NCI-H510A treated with DMSO at 0.1 percent for 48 hours (cell line): ENCODE measurements around the gene SVIP.
A peak's percentile ranks its signal among the peaks of the same experiment; 100 is the strongest.

Experiments used
- DNase-seq: peaks from one replicate; lab custom pipeline; 2025; lab: John Stamatoyannopoulos, UW

SVIP gene

DNA sequence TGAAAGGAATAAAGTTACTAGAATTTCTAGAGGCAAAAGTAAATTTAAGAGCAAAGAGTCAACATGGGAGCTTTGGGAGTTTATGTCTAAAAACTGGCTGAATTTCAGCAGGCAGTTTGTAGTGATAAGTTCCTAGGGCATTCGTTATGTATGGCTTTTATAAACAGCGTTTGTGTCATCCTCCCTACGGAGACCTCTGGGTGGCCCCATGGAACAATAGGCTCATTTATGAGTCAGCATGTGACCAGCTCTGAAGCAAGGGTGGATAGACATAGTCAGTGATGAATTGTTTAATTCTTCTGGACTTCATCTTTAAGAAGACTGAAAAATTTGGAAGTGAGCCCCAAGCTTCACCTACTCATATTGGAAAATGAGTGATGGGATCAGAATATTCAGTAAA lies 37.1 kb downstream of the SVIP start:
- no peak for DNase-seq

DNA sequence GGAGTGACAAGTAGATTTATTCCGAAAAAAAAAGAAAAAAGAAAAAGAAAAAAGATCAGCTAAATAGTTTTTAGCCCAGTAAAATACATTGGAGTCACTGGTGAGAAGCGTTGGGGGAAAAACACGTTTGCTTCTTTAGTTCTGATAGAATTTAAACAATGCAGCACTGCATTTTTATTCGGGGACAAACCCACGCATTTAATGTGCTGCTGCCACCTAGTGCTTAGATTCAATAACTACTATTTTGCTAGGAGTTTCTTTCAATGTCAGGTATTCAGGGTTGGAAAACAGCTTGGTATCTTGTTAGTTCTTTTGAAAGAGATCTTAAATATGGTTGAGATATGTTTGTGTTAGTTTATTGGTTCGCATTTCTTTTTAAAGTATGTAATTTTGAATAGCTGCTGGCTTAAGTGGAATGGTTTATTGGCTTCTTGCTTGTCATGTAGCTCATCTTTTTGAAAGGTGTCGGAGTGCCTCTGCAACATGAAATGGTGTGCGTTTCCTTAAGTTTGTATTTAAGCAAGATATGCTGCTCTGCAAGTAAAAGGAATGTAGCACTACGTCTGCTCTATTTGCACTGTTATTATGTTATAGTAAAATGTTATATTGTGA lies 41.9 kb downstream of the SVIP start:
- DNase-seq, result peak; percentile 14

DNA sequence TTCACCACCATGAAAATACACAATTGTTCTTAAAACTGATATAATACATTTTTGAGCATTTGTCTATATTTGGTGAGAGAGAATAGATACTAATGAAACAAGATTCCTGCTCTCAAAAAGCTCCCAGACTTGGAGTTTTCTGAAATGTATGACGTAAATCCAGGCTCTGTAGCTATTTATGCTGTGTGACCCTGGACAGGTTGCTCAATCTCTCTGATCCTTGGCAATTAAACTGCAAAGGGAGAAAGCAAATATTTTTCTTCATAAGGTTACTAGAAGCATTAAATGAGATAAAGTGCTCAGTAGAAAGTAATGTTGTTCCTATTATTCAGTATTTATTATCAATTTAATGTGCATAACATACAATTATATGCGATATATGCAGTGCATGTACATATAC lies 42.5 kb downstream of the SVIP start:
- no peak for DNase-seq

DNA sequence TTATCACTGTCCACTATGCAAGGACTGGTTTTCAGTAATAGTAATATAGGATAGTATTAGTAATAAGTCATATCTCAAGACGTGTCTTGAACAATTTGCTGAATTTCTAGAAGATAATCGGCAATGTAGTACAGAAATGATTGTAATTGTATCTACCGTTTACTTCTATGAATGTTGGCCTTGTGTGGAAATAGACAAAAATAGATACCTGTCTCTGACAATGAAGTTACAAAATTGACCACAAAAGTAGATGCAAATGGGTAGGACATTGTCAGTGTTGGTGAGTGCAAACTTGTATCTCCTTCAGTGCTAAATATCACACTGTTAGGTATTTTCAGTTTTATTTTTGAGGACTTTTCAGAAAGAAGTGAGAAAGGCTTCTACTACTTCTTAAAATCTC lies 43.1 kb downstream of the SVIP start:
- no peak for DNase-seq

DNA sequence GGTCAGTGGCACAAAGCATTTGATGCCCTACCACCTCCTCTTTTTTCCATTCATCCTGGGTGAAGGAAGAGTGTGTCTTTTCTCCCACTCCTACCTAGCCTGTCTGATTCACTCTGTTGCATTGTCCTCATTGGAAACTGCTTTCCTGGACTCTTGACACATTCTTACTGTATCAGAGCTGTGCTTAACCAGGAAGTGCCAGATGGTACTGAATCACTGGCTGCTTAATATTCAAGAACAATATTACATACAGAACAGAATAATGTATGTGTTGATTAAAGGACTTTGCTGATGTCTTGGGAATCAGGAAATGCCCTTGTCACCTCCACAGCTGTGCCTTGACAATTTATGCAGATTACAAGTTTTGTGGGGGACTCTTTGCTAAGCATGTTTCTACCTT lies 44.4 kb downstream of the SVIP start:
- DNase-seq, result no peak

DNA sequence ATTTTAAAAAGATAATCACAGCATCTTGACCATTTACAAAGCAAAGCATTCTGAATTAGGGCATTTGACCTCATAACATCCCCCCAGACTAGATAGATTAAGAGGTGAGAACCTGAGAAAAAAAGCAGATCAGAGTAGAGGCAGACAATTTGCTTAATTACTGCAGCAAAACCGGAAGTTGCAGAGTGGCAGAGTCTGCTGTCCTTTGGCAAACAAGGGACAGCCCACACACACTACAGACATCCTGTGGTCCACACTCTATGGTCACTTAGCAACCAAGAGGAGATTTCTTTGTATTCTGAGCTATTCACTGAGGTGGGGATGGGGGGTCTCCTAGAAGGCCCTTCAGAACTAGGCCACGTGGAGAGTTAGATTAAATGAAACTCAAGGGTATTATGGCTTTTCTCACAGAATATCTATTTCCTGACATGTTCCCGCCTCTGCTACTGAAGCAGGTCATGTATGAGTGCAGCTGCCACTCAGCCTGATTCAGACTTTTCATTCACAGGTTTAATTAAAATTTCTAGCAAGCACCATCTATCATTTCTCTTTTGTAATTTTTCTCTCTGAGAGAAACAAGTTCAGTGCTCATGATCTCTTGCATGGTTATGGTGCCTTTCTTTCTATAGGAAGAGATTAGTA lies 48.5 kb downstream of the SVIP start:
- DNase-seq, result no peak

DNA sequence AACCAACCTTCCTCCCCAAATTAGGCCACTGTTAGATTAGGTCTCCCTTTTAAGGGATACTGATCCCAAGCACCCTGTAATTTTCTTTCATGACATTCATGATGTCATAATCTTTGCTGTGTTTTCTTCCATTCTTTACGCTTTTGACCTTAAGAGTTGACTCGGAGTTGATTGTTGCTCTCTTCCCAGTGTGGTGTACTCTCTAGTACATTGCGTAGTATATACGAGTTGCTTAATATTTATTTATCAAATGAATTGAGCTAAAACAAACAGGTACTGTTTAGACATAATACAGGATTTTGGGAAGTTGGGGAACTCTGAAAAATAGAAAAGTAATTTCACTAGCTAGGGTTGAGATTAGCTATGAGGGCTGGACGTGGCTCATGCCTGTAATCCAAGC lies 49.8 kb downstream of the SVIP start:
- no peak for DNase-seq

DNA sequence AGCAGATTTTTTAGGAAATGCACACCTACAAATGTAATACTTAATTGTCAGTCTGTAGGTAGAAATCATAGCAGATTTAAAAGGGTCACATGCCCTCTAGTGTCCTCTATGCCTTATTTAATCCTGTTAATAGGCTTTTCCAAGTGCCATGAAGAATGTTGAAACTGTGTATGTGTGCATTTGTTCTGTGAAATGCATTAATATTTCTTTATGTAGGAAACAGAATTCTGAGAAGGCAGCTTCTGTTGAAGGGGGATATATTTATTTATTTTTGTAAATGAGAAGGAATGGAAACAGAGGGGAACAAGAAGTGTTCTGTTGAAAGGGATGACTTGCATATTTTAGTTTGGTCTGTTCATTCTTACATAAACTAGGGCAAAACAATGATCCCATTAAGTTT lies 51.0 kb downstream of the SVIP start:
- peak; percentile 4 for DNase-seq

DNA sequence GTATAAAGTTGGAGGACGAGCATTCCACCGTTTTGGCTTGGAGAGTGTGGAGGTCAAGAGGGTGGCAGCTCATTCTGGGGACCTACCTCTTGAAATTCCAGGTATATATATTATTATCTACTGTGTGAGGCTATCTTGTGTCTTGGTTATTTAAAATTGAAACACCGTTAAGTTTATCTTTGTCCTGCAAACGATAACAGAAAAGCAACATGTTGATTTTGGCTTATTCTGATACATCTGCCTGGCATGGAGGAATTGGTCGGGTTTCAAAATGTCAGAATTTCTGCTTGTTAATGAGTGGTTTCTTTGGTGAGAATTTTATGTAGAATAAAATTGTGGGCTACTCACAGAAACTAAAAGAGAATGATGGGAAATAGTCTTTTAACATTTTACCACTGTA lies 54.4 kb downstream of the SVIP start:
- no peak for DNase-seq

DNA sequence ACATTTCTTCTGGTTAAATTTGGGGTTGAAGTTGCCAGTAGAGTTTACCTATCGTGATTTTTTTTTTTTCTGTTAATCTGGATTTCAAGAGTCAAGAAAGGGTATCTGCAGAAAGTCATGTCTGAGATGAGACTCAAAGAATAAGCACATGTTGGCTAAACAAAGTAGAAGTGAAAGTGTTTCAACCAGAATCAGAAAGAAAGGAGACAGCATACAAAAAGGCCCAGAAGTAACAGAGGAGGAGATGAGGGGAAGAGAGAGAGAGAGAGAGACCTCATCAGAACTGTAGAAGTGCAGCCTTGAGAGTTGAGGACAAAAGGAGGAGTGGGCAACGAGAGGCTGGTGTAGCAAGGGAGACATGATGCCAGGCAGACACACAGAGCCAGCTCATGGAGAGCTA lies 54.9 kb downstream of the SVIP start:
- no peak for DNase-seq

DNA sequence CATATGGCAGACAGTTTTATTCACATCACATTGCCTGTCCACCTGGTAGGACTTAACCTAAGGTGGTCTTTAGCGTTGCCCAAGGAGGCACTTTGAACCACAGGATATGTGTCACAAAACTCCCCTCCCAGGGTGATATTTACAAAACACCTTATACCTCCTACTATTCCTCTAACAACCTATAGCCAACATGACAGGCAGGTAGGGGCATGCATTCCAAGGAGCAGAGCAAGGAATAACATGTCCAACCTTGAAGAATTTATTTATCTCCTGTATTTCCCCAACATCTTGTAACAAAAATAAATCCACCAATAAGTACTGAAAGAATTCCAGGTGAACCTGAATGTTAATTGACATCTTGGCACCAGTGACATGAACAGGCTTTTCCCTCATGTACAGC lies 60.5 kb downstream of the SVIP start:
- DNase-seq, result no peak
